H9 (cell line): ENCODE results near the gene REXO4. TPM values are rescaled to one million over a fixed set of nuclear protein-coding genes. Genes with fewer than 3 reads are reported as not detected.

Experiments
- DNase-seq: peaks from one replicate; pipeline ENCODE4 v3.0.0-alpha.2; 2017
- H2AFZ ChIP-seq: one replicate; pipeline ENCODE4 v1.6.1; 2013; ENCODE audit warnings: mild to moderate bottlenecking, low read length, control low read depth, moderate library complexity
- H2AK5ac ChIP-seq: 2 replicates; pipeline ENCODE4 v1.6.1; 2013; ENCODE audit warnings: low read length, control low read depth, mixed read lengths; ENCODE audit not compliant: insufficient read length
- H2BK120ac ChIP-seq: one replicate; pipeline ENCODE4 v1.6.1; 2013; ENCODE audit warnings: low read depth, mild to moderate bottlenecking, low read length, control low read depth, inconsistent platforms; ENCODE audit not compliant: poor library complexity, severe bottlenecking
- H2BK12ac ChIP-seq: 2 replicates; pipeline ENCODE4 v1.6.1; 2013; ENCODE audit warnings: low read length, control low read depth, mixed read lengths, low read depth; ENCODE audit not compliant: insufficient read length
- H2BK15ac ChIP-seq: 2 replicates; pipeline ENCODE4 v1.6.1; 2013; ENCODE audit warnings: low read depth, low read length, control low read depth
- H2BK20ac ChIP-seq: one replicate; pipeline ENCODE4 v1.6.1; 2013; ENCODE audit warnings: low read depth, mild to moderate bottlenecking, low read length, control low read depth, inconsistent platforms; ENCODE audit not compliant: poor library complexity, severe bottlenecking
- H2BK5ac ChIP-seq: 2 replicates; pipeline ENCODE4 v1.6.1; 2013; ENCODE audit warnings: low read length, control low read depth, mixed read lengths; ENCODE audit not compliant: insufficient read length
- H3K14ac ChIP-seq: 2 replicates; pipeline ENCODE4 v1.6.1; 2013; ENCODE audit warnings: low read length, control low read depth; ENCODE audit not compliant: insufficient read depth
- H3K18ac ChIP-seq: 2 replicates; pipeline ENCODE4 v1.6.1; 2013; ENCODE audit warnings: low read depth, mild to moderate bottlenecking, mixed read lengths, low read length, control low read depth; ENCODE audit not compliant: insufficient read length
- H3K23ac ChIP-seq: 2 replicates; pipeline ENCODE4 v1.6.1; 2013; ENCODE audit warnings: low read length, control low read depth, mixed read lengths, low read depth; ENCODE audit not compliant: insufficient read length
- H3K23me2 ChIP-seq: 2 replicates; pipeline ENCODE4 v1.6.1; 2013; ENCODE audit warnings: low read depth, mild to moderate bottlenecking, mixed read lengths, low read length, control low read depth; ENCODE audit not compliant: insufficient read length, poor library complexity, severe bottlenecking
- H3K27ac ChIP-seq: 2 replicates; pipeline ENCODE4 v1.5.1; 2013; ENCODE audit warnings: low read length, control low read depth, mixed read lengths, low read depth; ENCODE audit not compliant: insufficient read length
- H3K27me3 ChIP-seq: 2 replicates; pipeline ENCODE4 v1.6.1; 2013; ENCODE audit warnings: low read length, control low read depth, inconsistent platforms; ENCODE audit not compliant: insufficient read depth
- H3K4ac ChIP-seq: 2 replicates; pipeline ENCODE4 v1.6.1; 2013; ENCODE audit warnings: low read depth, mild to moderate bottlenecking, control low read depth, inconsistent platforms, low read length, moderate library complexity
- H3K4me1 ChIP-seq: 2 replicates; pipeline ENCODE4 v1.6.1; 2013; ENCODE audit warnings: low read length, control low read depth, inconsistent platforms; ENCODE audit not compliant: insufficient read depth
- H3K4me2 ChIP-seq: 2 replicates; pipeline ENCODE4 v1.6.1; 2013; ENCODE audit warnings: low read length, control low read depth, mixed read lengths; ENCODE audit not compliant: insufficient read length, insufficient read depth
- H3K56ac ChIP-seq: 2 replicates; pipeline ENCODE4 v1.6.1; 2013; ENCODE audit warnings: low read depth, mild to moderate bottlenecking, mixed read lengths, low read length, control low read depth; ENCODE audit not compliant: insufficient read length
- H3K79me1 ChIP-seq: 2 replicates; pipeline ENCODE4 v1.6.1; 2013; ENCODE audit warnings: low read depth, mild to moderate bottlenecking, moderate library complexity, low read length, control low read depth, inconsistent platforms; ENCODE audit not compliant: insufficient read depth, poor library complexity, severe bottlenecking
- H3K79me2 ChIP-seq: 2 replicates; pipeline ENCODE4 v1.6.1; 2013; ENCODE audit warnings: low read length, control low read depth, inconsistent platforms; ENCODE audit not compliant: insufficient read depth
- H3K9ac ChIP-seq: 2 replicates; pipeline ENCODE4 v1.6.1; 2013; ENCODE audit warnings: low read length, control low read depth, mixed read lengths; ENCODE audit not compliant: insufficient read length; ENCODE audit errors: extremely low read depth
- H3K9me3 ChIP-seq: one replicate; pipeline ENCODE4 v1.6.1; 2013; ENCODE audit warnings: low read depth, low read length, inconsistent platforms; ENCODE audit not compliant: control insufficient read depth
- H3T11ph ChIP-seq: one replicate; pipeline ENCODE4 v1.6.1; 2013; ENCODE audit warnings: mild to moderate bottlenecking, low read length, control low read depth, inconsistent platforms
- H4K20me1 ChIP-seq: one replicate; pipeline ENCODE4 v1.6.1; 2013; ENCODE audit not compliant: control insufficient read depth, insufficient read length, insufficient read depth
- H4K5ac ChIP-seq: 2 replicates; pipeline ENCODE4 v1.6.1; 2013; ENCODE audit warnings: low read depth, mild to moderate bottlenecking, mixed read lengths, low read length, control low read depth; ENCODE audit not compliant: insufficient read length
- H4K8ac ChIP-seq: replicated peaks from 2 replicates; pipeline ENCODE4 v1.6.1; 2013; ENCODE audit warnings: low read length, control low read depth, mixed read lengths, low read depth; ENCODE audit not compliant: insufficient read length
- H4K91ac ChIP-seq: 2 replicates; pipeline ENCODE4 v1.6.1; 2013; ENCODE audit warnings: low read depth, mild to moderate bottlenecking, moderate library complexity, mixed read lengths, low read length, control low read depth; ENCODE audit not compliant: insufficient read length
- H3K27ac Mint-ChIP-seq, 3 experiments: 2 replicates in 2 of 3; 3 replicates in 1 of 3; pipeline ENCODE4 v1.8.0; 2020 to 2021; ENCODE audit warnings: mixed read lengths in 3 of 3, mild to moderate bottlenecking in 1 of 3, moderate library complexity in 1 of 3
- H3K27me3 Mint-ChIP-seq: 2 replicates; pipeline ENCODE4 v1.8.0; 2021; ENCODE audit warnings: low read depth, mild to moderate bottlenecking, moderate library complexity, mixed read lengths
- H3K36me3 Mint-ChIP-seq, 3 experiments: 2 replicates in 2 of 3; 3 replicates in 1 of 3; pipeline ENCODE4 v1.8.0; 2020 to 2021; ENCODE audit warnings: low read depth in 3 of 3, mixed read lengths in 3 of 3; ENCODE audit not compliant: insufficient read depth in 1 of 3
- H3K4me1 Mint-ChIP-seq, 2 experiments: 2 replicates each; pipeline ENCODE4 v1.8.0; 2020; ENCODE audit warnings: mixed read lengths in 2 of 2
- H3K4me3 Mint-ChIP-seq, 2 experiments: 2 replicates in 1 of 2; 3 replicates in 1 of 2; pipeline ENCODE4 v1.8.0; 2020 to 2021; ENCODE audit warnings: mild to moderate bottlenecking in 2 of 2, mixed read lengths in 2 of 2, moderate library complexity in 1 of 2
- H3K9me3 Mint-ChIP-seq, 2 experiments: 2 replicates in 1 of 2; 3 replicates in 1 of 2; pipeline ENCODE4 v1.8.0; 2020; ENCODE audit warnings: mild to moderate bottlenecking in 2 of 2, mixed read lengths in 2 of 2, moderate library complexity in 1 of 2
- CTCF ChIP-seq: fragments of 200-600 bp; sonication (generic); conservative IDR thresholded peaks from 3 replicates; pipeline ENCODE4 v1.8.0; 2021; ENCODE audit warnings: antibody characterized with exemption, mild to moderate bottlenecking
- WGBS: extraction: QIAGEN DNeasy Blood & Tissue Kit; methylation state at CpG from one replicate; pipeline ENCODE4 v1.1.7; 2013; ENCODE audit warnings: missing lambda C conversion rate, low lambda C conversion rate, mixed read lengths; ENCODE audit not compliant: insufficient read length; ENCODE audit errors: extremely low coverage; 5-methylcytosine and 5-hydroxymethylcytosine counted together
- total RNA-seq: library from RNA; stranded (reverse); gene quantifications from 2 replicates; pipeline ENCODE4 v1.2.1, GENCODE V29; 2021

Gene REXO4
- total RNA-seq, 1 experiment from 2014 or later, result 35.2 TPM

GRCh38 chr9:133439337-133439736 is 21.5 kb upstream of the REXO4 start:
- no peaks in the 10 kb centered on the region for H3K27me3 Mint-ChIP-seq
- no peak overlapping the region for H3K56ac ChIP-seq
- H4K91ac ChIP-seq, result no peak overlapping the region

More at GRCh38 chr9:133439337-133439736, 21.5 kb upstream of the REXO4 start:
- Histone ChIP-seq H3K23ac (no peak overlapping the region), H2BK5ac (no peak overlapping the region), H2AFZ (no peak overlapping the region), H4K8ac (no peak overlapping the region), H2BK15ac (no peak overlapping the region), H3K27ac (no peak overlapping the region), H3K79me2 (no peaks in the 10 kb centered on the region), H4K5ac (no peak overlapping the region), H3K27me3 (no peaks in the 10 kb centered on the region), H2AK5ac (no peak overlapping the region), H2BK120ac (no peak overlapping the region), H3K14ac (no peak overlapping the region), H3K4ac (no peak overlapping the region), H3T11ph (no peak overlapping the region), H3K9me3 (no peaks in the 10 kb centered on the region), H3K79me1 (no peaks in the 10 kb centered on the region), H4K20me1 (no peaks in the 10 kb centered on the region), H2BK12ac (no peak overlapping the region), H3K18ac (no peak overlapping the region), H3K23me2 (no peaks in the 10 kb centered on the region), H3K9ac (no peak overlapping the region), H3K4me2 (no peak overlapping the region), H2BK20ac (no peak overlapping the region), H3K4me1 (no peaks in the 10 kb centered on the region)
- no peak overlapping the region for H3K4me3 Mint-ChIP-seq
- no peak overlapping the region for H3K27ac Mint-ChIP-seq
- no peak for TF ChIP-seq CTCF
- H3K36me3 Mint-ChIP-seq, result no peaks in the 10 kb centered on the region; a peak in 2 of 7 replicates
- H3K9me3 Mint-ChIP-seq, result no peaks in the 10 kb centered on the region
- no CpG with 5 or more reads among the region's 4 CpGs for WGBS
- no peak for DNase-seq
- no peaks in the 10 kb centered on the region for H3K4me1 Mint-ChIP-seq
